GM19467 (cell line): ENCODE data around the gene PCNX4.

Experiments
- ATAC-seq: cut with Tn5 transposase; IDR thresholded peaks from one replicate; pipeline ENCODE4 v1.9.1; 2021; ENCODE audit warnings: mild to moderate bottlenecking, moderate library complexity; ENCODE audit not compliant: unreplicated experiment

The PCNX4 gene

GRCh38 chr14:60101786-60102185 is 10.1 kb downstream of the PCNX4 start:
- ATAC-seq: no peak

- ATAC-seq: no peak
Observed at GRCh38 chr14:60102389-60102788, 10.7 kb downstream of the PCNX4 start.

GRCh38 chr14:60106339-60106738 is 14.6 kb downstream of the PCNX4 start:
- ATAC-seq: no peak

- no peak for ATAC-seq
Observed at GRCh38 chr14:60107477-60107876, 15.8 kb downstream of the PCNX4 start.

GRCh38 chr14:60111732-60112131 is 20.0 kb downstream of the PCNX4 start:
- ATAC-seq: no peak

GRCh38 chr14:60114881-60115280 is 23.2 kb downstream of the PCNX4 start:
- ATAC-seq: no peak

GRCh38 chr14:60116181-60116580 is 24.5 kb downstream of the PCNX4 start:
- no peak for ATAC-seq

GRCh38 chr14:60125918-60126317 is 34.2 kb downstream of the PCNX4 start:
- ATAC-seq: no peak

- no peak for ATAC-seq
Observed at GRCh38 chr14:60133487-60133886, 41.8 kb downstream of the PCNX4 start.

- no peak for ATAC-seq
Observed at GRCh38 chr14:60134702-60135101, 43.0 kb downstream of the PCNX4 start.

GRCh38 chr14:60151715-60152114 is 60.0 kb downstream of the PCNX4 start:
- peak; percentile 84 for ATAC-seq

GRCh38 chr14:60153991-60154390 is 62.3 kb downstream of the PCNX4 start:
- ATAC-seq: no peak

GRCh38 chr14:60154671-60155070 is 62.9 kb downstream of the PCNX4 start:
- no peak for ATAC-seq

GRCh38 chr14:60160422-60160821 is 68.7 kb downstream of the PCNX4 start:
- ATAC-seq: no peak

- ATAC-seq: no peak
Observed at GRCh38 chr14:60161196-60162107, 69.7 kb downstream of the PCNX4 start.

GRCh38 chr14:60163693-60164092 is 72.0 kb downstream of the PCNX4 start:
- no peak for ATAC-seq

GRCh38 chr14:60164404-60164711 is 72.6 kb downstream of the PCNX4 start:
- peak; percentile 4 for ATAC-seq

GRCh38 chr14:60164712-60165546 is 73.2 kb downstream of the PCNX4 start, which contains the start of gene DHRS7:
DHRS7 (minus strand) TSS chr14:60165398; CDS start chr14:60165309, 89 bp downstream.
- ATAC-seq: peak; percentile 92

- no peak for ATAC-seq
Observed at GRCh38 chr14:60165547-60165876, 73.8 kb downstream of the PCNX4 start.

GRCh38 chr14:60166142-60166541 is 74.4 kb downstream of the PCNX4 start:
- ATAC-seq: no peak

- ATAC-seq: no peak
Observed at GRCh38 chr14:60169722-60170121, 78.0 kb downstream of the PCNX4 start.

- ATAC-seq: no peak
Observed at GRCh38 chr14:60170948-60171347, 79.2 kb downstream of the PCNX4 start.
